Lower leg skin (tissue), 4 donors: ENCODE data around the gene BLID. TPM values are rescaled to one million over a fixed set of nuclear protein-coding genes. Genes with fewer than 3 reads are reported as not detected.

ENCODE experiments used
- DNase-seq, 2 donors: peaks; one replicate each; pipeline ENCODE4 v3.0.0-alpha.2; 2019; ENCODE audit warnings: low spot score in 2 of 2
- H3K4me3 ChIP-seq: fragments of 200-600 bp; sonication (generic); 2 replicates; pipeline ENCODE4 v1.5.1; 2017; ENCODE audit warnings: mild to moderate bottlenecking, low read depth; ENCODE audit not compliant: poor library complexity, severe bottlenecking
- POLR2A ChIP-seq, 2 donors: fragments of 450-650 bp; IDR thresholded peaks; one replicate each; pipeline ENCODE4 v1.6.1; 2016 to 2017; ENCODE audit warnings: antibody characterized with exemption in 2 of 2, mild to moderate bottlenecking in 1 of 2, moderate library complexity in 1 of 2
- WGBS, 2 donors: methylation state at CpG; one replicate each; pipeline ENCODE4 v1.1.5; 2018; 5-methylcytosine and 5-hydroxymethylcytosine counted together
- intact Hi-C: fragments of 100-400 bp; cut with DNase I; formaldehyde crosslinking; loops from one replicate; pipeline ENCODE4 v1.15.0; 2023; ENCODE audit warnings: low total_unique reads
- total RNA-seq, 4 donors: library from RNA; depleted of rRNA; stranded (reverse); fragments of >200 nt; gene quantifications; one replicate each; pipeline ENCODE4 v1.1.0, GENCODE V29; 2016
- TF ChIP-seq, protein P1 (sequence below), 3 donors: fragments of 450-650 bp; IDR thresholded peaks; one replicate each; pipeline ENCODE4 v1.5.1; 2016; ENCODE audit warnings: antibody characterized with exemption in 3 of 3, mild to moderate bottlenecking in 3 of 3, moderate library complexity in 2 of 3

BLID gene
- total RNA-seq, 4 donors from 2014 or later: 0.75 TPM; not detected in 3

DNA sequence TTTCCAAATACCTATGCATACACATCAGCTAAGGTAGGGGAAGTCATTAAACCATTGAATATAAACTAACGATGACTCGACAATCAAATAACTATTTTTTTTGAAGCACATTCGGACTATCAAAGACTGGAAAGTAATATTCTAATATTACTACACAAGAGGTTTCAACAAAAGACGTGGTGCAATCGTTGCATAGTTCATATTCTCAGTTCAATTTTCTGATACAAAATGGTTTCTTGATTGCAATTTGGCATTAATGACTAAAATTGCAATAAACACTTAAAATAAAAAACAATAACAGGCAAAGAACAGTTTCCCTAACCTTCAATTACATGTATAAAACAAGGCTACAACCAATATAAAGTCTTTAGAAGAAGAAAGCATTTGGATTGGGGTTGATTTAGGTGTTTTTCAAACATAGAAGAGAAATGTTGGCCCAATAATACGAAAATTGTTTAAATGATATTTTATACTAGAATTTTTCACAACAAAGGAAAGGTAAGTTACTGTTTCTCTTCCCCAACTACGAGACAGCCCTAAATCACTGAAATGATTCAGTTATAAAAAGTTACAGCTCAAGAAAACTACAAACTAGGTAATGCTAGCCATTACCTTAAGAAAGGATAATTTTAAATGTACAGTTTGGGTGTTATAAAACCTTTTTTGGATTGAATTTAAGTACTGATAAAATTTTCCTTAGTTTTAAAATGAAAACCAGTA lies 17.6 kb downstream of the BLID start:
- DNase-seq: no peak
- 35 to 44% methylated on average over 7 of the region's 7 CpGs for WGBS, 2 donors
- H3K4me3 ChIP-seq: no peak overlapping the region
- TF ChIP-seq POLR2A (IDR thresholded peaks at IDR 0.05): no peak
- TF ChIP-seq, protein P1, sequence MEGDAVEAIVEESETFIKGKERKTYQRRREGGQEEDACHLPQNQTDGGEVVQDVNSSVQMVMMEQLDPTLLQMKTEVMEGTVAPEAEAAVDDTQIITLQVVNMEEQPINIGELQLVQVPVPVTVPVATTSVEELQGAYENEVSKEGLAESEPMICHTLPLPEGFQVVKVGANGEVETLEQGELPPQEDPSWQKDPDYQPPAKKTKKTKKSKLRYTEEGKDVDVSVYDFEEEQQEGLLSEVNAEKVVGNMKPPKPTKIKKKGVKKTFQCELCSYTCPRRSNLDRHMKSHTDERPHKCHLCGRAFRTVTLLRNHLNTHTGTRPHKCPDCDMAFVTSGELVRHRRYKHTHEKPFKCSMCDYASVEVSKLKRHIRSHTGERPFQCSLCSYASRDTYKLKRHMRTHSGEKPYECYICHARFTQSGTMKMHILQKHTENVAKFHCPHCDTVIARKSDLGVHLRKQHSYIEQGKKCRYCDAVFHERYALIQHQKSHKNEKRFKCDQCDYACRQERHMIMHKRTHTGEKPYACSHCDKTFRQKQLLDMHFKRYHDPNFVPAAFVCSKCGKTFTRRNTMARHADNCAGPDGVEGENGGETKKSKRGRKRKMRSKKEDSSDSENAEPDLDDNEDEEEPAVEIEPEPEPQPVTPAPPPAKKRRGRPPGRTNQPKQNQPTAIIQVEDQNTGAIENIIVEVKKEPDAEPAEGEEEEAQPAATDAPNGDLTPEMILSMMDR (IDR thresholded peaks at IDR 0.05): no peak
- intact Hi-C loops: no loop called here

DNA sequence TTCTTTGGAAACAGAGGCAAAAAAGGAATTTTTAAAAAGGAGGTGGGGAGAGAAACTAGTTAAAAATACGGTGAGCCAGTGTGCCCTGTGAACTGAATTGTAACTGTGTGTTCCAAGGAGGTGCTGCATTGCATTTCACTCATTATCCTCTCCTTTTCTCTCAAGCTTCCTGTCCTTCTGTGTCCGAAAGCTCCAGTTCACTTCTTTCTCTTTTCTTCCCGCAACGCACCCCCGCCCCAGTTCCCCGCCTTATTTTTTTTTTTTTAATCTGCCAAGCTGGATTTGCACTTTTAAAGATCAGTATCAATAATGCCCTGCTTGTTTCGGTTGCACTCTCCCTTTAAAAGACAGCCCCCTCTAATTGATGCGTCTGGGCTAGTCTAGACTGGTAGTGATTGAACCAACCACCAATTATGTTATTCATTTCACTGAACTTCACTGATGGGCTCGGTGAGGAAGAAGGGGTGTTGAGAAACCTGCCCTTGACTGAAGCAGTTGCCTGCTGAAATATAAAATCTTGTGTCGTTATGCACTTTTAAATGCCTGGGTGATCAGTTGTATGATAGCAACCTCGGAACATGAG lies 18.5 kb downstream of the BLID start:
- TF ChIP-seq, protein P1 (IDR thresholded peaks at IDR 0.05): no peak
- TF ChIP-seq POLR2A (IDR thresholded peaks at IDR 0.05): no peak
- 15 to 22% methylated on average over 11 of the region's 11 CpGs for WGBS, 2 donors
- no peak for DNase-seq
- intact Hi-C loops: no loop called here
- H3K4me3 ChIP-seq: no peak overlapping the region

DNA sequence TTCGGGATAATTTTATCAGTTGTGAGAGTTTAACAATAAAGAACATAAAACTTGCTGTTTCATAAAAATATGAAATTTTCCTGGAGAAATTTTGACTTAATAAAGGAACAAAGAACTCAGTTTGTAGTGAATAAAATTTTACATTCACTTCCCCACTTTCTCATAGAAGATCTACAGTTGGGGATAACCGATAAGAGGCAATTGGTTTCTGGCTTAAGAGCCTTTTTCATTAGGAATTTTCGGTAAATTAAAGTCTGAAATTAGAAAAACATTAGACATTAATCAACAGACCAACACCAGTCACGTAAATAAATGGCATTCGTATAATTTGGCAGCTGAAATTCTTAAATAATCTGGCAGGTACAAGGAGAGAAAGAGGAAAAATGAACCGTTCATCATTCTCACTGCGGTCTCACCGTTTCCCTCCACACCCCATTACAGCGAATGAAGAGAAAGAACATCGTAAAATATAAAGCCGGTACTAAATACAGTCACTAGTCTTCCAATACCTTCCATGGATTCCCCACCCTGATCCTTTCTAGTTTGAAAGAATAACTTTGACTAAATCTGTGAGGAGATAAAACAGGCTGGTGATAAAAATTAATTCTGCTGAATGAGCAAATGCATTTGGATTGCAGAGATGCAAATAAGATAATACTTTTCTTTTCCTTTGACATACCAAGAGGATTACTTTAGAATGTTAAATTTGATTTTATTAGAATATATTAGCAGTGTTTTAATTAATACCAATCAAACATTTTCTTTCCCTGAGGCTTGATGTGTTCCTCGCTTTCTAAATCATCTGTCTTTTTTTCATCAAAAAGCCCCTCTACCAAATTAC lies 19.5 kb downstream of the BLID start:
- no peak for DNase-seq
- intact Hi-C loops: no loop called here
- no peak overlapping the region for H3K4me3 ChIP-seq
- 50 to 59% methylated on average over 12 of the region's 12 CpGs for WGBS, 2 donors
- TF ChIP-seq, protein P1 (IDR thresholded peaks at IDR 0.05): no peak
- TF ChIP-seq POLR2A (IDR thresholded peaks at IDR 0.05): no peak

DNA sequence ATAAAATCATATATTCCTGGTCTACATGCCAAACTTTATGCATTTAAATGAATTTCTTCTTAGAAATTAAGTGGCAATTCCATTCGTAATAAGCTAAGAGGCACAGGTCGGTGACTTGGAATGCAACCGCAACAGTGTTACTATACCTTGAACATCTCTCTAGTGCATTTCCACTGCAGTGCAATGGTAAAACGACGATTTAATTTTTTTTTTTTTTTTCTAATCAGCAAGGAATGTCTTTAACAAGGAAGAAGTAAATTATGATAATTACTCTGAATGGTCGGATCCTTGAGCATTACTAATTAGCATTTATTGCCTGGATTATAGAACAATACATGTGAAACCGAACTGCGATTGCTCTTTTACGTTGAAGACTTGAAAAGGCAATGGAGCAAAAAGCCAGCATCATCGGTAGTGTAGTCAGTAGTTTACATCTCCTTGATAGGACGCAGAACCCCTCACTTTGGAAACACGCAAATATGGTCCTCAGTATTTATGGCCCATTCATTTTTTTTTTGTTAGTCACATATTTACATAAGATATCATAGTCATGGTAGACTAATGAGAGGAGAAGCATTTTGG lies 20.2 kb downstream of the BLID start:
- no peak overlapping the region for H3K4me3 ChIP-seq
- no peak for DNase-seq
- 72 to 79% methylated on average over 12 of the region's 12 CpGs for WGBS, 2 donors
- intact Hi-C loops: no loop called here
- TF ChIP-seq, protein P1 (IDR thresholded peaks at IDR 0.05): no peak
- TF ChIP-seq POLR2A (IDR thresholded peaks at IDR 0.05): no peak

DNA sequence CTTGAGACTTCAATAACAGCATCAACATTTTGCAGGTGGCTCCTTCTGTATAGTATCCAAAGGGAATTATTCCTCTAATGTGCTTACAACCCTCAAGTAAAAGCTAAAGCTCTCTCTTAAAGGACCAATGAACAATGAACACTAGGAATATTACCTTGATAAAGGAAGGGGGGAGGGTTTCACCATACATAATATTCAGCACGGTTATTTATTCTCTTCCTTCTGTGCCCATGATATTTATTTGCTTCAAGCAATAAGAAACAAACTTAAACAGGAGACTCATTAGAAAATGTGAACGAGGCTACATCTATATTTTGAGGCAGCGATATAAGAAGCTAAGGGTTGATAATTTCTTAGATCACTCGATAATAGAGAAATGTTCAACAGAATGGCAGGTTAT lies 21.2 kb downstream of the BLID start:
- WGBS, 2 donors: 86 to 87% methylated on average over 4 of the region's 4 CpGs
- no peak for TF ChIP-seq POLR2A (IDR thresholded peaks at IDR 0.05)
- TF ChIP-seq, protein P1 (IDR thresholded peaks at IDR 0.05): no peak
- no peak overlapping the region for H3K4me3 ChIP-seq
- intact Hi-C loops: no loop called here
- DNase-seq: no peak
